ENCODE measurements around the gene RXRB. TPM values are rescaled to one million over a fixed set of nuclear protein-coding genes. Genes with fewer than 3 reads are reported as not detected.
"Not testable (repeated sequence)": the region's sequence is repeated elsewhere in the genome, so short reads cannot be mapped to it uniquely, and the experiment has no call there.

RXRB gene
- total RNA-seq, 1 donor from 2014 or later = 15.0 TPM

DNA sequence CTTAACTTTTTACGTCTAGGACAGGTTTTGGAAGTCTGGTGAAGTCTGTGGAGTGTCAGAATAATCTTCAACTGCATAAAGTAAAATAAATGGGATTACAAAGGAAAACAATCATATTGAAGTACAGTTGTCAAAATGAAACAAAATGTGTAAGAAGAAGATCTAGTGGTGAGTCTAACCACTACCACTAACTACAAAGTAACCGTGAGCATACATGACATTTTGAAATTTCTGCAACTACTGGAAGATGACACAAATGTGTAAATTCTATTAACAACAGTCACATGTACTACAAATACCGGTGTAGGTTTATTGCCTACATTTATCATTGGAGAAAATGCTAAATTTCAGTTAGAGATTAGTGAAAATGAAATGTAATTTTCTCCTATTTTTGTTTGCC, 41.5 kb upstream of the RXRB start:
- TF ChIP-seq, protein P1, sequence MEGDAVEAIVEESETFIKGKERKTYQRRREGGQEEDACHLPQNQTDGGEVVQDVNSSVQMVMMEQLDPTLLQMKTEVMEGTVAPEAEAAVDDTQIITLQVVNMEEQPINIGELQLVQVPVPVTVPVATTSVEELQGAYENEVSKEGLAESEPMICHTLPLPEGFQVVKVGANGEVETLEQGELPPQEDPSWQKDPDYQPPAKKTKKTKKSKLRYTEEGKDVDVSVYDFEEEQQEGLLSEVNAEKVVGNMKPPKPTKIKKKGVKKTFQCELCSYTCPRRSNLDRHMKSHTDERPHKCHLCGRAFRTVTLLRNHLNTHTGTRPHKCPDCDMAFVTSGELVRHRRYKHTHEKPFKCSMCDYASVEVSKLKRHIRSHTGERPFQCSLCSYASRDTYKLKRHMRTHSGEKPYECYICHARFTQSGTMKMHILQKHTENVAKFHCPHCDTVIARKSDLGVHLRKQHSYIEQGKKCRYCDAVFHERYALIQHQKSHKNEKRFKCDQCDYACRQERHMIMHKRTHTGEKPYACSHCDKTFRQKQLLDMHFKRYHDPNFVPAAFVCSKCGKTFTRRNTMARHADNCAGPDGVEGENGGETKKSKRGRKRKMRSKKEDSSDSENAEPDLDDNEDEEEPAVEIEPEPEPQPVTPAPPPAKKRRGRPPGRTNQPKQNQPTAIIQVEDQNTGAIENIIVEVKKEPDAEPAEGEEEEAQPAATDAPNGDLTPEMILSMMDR (conservative IDR thresholded peaks at IDR 0.05; ENCODE audit: low read depth, low read length) = no peak
- no peak overlapping the region for H3K4me3 ChIP-seq (ENCODE audit: low read depth, low read length)
- no peak for DNase-seq (ENCODE audit: low read depth)

GRCh38 chr6:33237741-33238140, 37.3 kb upstream of the RXRB start:
- DNase-seq (ENCODE audit: low read depth) = no peak
- TF ChIP-seq, protein P1 (conservative IDR thresholded peaks at IDR 0.05; ENCODE audit: low read depth, low read length) = no peak

GRCh38 chr6:33236852-33237251, 36.4 kb upstream of the RXRB start:
- H3K4me3 ChIP-seq (ENCODE audit: low read depth, low read length) = no peak overlapping the region
- no peak for DNase-seq (ENCODE audit: low read depth)
- TF ChIP-seq, protein P1 (conservative IDR thresholded peaks at IDR 0.05; ENCODE audit: low read depth, low read length) = no peak

More at GRCh38 chr6:33237741-33238140, 37.3 kb upstream of the RXRB start:
- H3K4me3 ChIP-seq (ENCODE audit: low read depth, low read length) = no peak overlapping the region

DNA sequence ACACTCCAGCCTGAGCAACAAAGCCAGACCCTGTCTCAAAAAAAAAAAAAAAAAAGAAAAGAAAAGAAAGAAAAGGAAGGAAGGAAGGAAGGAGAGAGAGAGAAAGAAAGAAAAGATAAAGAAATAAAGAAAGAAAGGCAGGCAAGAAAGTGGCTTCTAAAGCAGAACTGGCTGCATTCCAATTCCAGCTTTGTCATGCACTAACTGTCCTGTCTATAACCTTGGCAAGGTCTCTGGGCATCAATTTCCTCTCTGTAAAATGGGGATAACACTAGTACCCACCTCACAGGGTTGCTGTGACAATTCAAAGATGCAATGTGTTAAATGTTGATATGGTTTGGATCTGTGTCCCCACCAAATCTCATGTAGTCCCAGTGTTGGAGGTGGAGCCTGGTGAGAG, 35.9 kb upstream of the RXRB start:
- TF ChIP-seq, protein P1 (conservative IDR thresholded peaks at IDR 0.05; ENCODE audit: low read depth, low read length) = no peak
- DNase-seq (ENCODE audit: low read depth) = no peak
- H3K4me3 ChIP-seq (ENCODE audit: low read depth, low read length) = no peak overlapping the region

DNA sequence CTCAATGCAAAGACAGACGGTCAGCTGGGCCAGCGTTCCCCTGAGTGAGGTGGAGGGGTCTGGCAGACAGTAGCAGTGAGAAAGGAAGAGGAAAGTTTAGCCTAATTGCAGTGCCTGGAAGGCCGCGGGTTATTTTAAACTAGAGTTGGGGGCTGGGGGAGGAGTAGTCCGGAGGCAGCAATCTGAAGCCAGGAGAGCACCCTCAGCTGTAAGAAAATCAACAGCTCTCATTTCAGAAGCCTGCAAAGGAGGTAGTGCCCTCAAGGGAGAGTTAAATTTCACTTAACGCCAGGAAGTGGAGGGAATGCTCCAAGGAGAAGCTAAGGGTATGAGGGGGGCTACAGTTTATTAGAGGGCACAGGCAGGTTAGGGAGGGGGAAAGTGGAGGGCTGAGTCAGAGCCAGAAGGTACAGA, 34.8 kb upstream of the RXRB start:
- TF ChIP-seq, protein P1 (conservative IDR thresholded peaks at IDR 0.05; ENCODE audit: low read depth, low read length) = no peak
- DNase-seq (ENCODE audit: low read depth) = no peak

GRCh38 chr6:33226503-33227120, 26.1 kb upstream of the RXRB start:
- DNase-seq (ENCODE audit: low read depth); H3K4me3 ChIP-seq (ENCODE audit: low read depth, low read length): not testable (repeated sequence)

More for the DNA sequence above, 34.8 kb upstream of the RXRB start:
- H3K4me3 ChIP-seq (ENCODE audit: low read depth, low read length) = no peak overlapping the region

- TF ChIP-seq, protein P1 (conservative IDR thresholded peaks at IDR 0.05; ENCODE audit: low read depth, low read length) = no peak
- no peak for DNase-seq (ENCODE audit: low read depth)
- no peak overlapping the region for H3K4me3 ChIP-seq (ENCODE audit: low read depth, low read length)
Measured at GRCh38 chr6:33217681-33218080, 17.2 kb upstream of the RXRB start.

Measured in epithelial cell of proximal tubule (primary cell).